GM18508 (cell line): ENCODE results near the gene R3HDML.

Experiments used
- ATAC-seq: cut with Tn5 transposase; IDR thresholded peaks from one replicate; pipeline ENCODE4 v1.9.1; 2021; ENCODE audit warnings: moderate number of reproducible peaks; ENCODE audit not compliant: insufficient read depth, unreplicated experiment

The R3HDML gene

GRCh38 chr20:44396369-44397130 is 59.7 kb downstream of the R3HDML start:
- no peak for ATAC-seq

- ATAC-seq, result no peak
Measured at GRCh38 chr20:44398335-44398734, 61.5 kb downstream of the R3HDML start.

- no peak for ATAC-seq
Measured at GRCh38 chr20:44399446-44399845, 62.6 kb downstream of the R3HDML start.

- ATAC-seq, result no peak
Measured at GRCh38 chr20:44400671-44400969, 63.8 kb downstream of the R3HDML start.
